HG02763 (cell line): ENCODE data around the gene MS4A6A.
"Not testable (repeated sequence)": the region's sequence is repeated elsewhere in the genome, so short reads cannot be mapped to it uniquely, and the experiment has no call there.

Source experiments
- ATAC-seq: cut with Tn5 transposase; IDR thresholded peaks from one replicate; pipeline ENCODE4 v1.9.1; 2021; ENCODE audit warnings: mild to moderate bottlenecking, moderate library complexity; ENCODE audit not compliant: unreplicated experiment

The MS4A6A gene, protein sequence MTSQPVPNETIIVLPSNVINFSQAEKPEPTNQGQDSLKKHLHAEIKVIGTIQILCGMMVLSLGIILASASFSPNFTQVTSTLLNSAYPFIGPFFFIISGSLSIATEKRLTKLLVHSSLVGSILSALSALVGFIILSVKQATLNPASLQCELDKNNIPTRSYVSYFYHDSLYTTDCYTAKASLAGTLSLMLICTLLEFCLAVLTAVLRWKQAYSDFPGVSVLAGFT

DNA sequence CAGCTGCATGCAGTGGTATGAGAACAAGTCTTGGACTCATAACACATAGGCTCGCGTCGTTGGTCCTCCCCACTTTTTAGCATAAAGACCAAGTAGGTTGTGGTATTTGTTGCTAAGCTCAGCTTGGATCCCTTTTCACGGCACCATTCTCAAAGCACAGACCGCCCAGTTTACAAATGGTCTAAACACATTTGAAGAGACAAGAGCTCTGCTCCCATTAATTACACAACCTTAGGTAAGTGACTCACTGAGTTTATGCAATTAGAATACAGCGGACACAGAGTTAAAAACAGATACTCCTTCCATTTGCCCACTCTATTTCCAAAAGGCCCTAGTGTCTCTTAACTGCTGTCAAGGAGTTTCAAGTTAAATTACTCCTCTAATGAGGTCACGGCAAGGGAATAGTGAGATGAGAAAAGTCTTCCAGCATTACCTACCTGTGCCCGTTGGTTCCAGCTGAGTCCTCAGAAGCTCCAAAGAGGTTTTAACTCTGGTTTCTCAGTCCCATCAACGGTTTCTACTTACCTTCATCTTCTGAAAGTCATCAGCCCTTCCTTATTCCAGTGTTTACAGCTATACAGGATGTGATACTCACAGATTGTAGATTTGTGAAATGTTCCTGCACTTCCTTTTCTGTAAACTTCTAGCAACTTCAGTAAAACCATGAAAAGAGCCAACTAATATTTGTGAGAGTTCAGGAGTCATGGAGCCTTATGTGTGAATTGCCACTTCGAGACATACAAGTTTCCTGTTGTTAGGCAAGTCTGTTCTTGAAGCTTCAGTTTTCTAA is at the start of gene MS4A6A:
TSS of gene MS4A6A (minus strand) at position 543 of the 790 bp plus-strand sequence. CDS start 1,356 bp downstream, outside the sequence.
- no peak for ATAC-seq

DNA sequence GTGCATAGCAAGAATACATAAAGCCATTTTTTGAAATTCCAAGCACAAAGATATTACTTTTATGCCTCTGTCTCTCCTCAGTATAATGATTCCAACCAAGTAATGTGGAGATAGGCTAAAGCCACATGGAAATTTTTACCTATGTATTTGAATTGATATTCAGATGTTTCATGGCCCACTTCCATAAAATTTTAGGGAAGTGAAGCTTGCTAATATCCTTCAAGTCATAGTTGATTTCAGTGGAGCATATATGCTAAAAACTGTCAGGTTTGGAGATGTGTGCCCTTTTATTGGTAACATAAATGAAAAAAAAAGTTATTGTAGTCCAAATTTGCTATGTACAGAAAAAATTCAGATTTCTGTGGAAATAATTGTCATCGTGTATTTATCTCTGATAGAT is 47.8 kb upstream of the MS4A6A start:
- no peak for ATAC-seq

DNA sequence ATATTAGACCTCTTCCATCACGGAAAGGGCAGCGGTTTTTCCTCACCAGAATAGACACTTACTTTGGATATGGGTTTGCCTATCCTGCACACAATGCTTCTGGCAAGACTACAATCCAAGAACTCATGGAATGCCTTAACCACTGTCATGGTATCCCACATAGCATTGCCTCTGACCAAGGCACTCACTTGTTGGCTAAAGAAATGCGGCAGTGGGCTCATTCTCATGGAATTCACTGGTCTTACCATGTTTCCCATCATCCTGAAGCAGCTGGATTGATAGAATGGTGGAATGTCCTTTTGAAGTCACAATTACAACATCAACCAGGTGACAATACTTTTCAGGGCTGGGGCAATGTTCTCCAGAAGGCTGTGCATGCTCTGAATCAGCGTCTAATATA is 39.3 kb upstream of the MS4A6A start:
- no peak for ATAC-seq

DNA sequence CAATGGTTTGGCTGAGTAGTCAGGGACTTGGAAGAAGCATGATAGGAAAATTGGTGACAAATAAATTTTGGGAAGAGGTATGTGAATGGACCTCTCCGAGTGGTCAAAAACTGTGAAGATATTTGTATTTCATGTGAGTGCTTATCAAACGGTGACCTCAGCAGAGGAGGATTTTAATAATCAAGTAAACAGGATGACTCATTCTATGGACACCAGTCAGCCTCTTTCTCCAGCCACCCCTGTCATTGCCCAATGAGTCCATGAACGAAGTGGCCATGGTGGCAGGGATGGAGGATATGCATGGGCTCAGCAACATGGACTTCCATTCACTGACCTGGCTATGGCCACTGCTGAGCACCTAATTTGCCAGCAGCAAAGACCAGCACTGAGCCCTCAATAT is 38.8 kb upstream of the MS4A6A start:
- no peak for ATAC-seq

DNA sequence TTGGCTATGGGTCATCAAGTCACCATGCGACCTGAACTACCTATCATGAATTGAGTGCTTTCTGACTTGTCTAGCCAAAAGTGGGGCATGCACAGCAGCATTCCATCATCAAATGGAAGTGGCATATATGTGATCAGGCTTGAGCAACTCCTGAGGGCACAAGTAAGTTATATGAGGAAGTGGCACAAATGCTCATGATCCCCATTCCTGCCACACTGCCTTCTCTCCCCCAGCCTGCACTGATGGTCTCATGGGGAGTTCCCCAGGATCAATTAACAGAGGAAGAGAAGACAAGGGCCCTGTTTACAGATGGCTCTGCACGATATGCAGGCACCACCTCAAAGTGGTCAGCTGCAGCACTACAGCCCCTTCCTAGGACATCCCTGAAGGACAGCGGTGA is 38.3 kb upstream of the MS4A6A start:
- no peak for ATAC-seq

DNA sequence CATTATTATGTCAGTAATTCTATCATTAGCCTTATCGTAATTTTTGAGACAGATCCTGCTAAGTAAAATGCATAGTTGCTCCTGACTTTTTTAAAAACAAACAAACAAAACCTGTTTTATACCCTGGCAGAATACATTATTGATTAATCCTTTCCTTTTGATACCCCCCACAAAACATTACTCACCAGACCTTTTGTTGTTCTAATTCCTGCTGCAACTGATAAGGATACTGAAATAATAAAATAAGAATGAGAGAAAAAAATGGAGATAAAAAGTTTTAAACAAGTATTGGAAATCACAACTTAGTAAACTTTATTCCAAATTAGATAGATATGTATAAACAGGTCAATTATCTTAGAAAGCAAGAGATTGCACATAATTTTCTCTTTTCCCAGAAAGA is 31.5 kb upstream of the MS4A6A start:
- no peak for ATAC-seq

DNA sequence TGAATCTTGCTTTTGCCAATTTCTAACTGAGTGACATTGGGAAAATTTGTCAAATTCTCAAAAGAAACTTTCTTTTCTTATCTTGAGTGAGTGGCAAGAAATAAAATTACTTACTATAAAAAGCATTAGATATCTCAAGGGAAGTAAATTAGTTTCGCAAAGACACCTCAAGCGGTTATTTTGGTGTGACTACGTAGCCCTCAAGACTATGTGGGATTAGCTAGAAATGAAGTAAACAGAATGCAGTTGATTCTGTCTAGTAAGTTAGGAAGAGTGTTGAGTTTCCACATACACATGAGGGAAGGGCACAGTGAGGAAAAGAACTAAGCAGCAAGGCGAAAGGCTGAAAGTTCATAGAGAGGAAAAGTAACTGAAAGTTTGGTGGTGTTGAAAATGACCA is 28.3 kb upstream of the MS4A6A start:
- no peak for ATAC-seq

DNA sequence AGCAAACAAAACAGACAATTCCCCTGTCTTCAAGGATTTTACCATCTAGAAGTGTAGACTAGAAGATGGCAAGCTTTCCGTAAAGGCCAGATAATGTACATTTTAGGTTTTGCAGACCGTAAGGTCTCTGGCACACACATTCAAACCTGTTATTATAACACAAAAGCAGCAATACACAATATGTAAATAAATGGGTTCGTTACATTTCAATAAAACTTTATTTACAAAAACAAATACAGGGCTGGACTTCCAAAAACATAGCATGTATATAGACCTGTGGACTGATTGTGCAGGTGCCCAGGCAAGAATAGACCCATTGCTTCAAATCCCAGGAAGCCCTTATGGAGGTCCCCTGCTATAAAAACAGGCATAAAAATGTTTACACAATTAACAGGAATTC is 27.1 kb upstream of the MS4A6A start:
- ATAC-seq = no peak

DNA sequence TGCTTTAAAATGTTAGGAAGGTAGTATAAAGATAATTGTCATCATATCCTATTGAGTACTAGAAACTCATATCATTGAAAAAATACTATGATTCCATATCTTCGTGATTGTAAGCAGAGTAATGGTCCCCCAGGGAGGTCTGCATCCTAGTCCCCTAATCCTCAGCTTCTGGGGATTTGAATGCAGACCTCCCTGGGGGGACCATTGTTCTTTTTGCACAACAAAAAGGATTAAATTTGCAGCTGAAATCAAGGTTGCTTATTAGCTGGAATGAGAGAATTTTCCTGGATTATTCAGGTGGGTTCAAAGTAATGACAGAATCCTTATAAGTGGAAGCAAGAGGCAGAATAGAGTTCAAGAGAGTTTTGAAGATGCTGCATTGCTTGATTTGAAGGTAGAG is 26.1 kb upstream of the MS4A6A start:
- ATAC-seq = no peak

DNA sequence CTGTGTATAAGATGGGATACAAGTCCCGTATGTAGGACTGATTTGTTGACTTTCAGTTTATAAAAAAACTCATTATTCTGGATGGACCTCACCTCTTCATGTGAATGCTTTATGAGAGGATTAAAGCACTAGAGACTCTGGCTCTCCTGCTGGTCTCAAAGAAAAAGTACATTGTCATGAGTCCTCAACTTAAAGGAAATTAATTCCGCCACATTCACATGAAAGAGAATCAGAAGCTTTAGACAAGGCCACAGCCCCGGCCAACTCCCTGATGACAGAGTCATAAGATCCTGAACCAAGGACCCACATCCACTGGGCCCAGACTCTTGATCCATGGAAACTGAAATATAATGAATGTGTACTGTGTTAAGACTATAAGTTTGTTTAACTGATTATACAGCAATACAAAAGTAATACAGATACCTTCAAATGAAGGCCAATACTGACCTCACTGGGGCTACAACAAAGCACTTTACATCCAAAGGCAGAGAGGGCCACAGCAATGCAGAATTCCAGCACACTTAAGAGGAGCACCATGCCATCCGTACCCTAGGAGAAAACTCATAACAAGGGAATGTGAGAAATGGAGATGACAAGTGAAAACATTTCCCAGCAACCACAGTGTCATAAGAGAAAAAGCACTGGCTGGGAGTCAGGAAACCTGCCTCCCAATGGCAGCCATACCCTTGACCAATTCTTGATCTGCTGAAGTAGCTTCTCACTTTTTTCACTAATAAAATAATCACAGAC is 25.4 kb upstream of the MS4A6A start:
- ATAC-seq = no peak

DNA sequence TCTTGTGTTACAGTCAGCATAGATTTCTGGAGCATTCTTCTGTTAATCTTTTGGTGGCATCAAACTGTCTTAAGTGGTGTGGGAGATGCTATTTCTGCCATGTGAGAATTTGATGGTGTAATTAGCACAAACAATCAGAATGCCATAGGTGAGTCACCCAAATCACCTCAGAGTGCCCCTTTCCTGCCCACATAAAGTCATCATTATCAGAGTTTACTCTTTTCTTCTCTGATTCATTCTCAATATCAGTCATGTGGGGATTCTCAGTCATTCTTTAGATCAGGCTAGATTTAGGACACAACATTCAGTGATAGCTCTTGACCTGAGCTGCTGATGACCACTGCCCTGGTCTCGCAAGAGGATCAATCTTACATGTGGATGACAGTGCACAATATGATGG is 23.7 kb upstream of the MS4A6A start:
- ATAC-seq = no peak

DNA sequence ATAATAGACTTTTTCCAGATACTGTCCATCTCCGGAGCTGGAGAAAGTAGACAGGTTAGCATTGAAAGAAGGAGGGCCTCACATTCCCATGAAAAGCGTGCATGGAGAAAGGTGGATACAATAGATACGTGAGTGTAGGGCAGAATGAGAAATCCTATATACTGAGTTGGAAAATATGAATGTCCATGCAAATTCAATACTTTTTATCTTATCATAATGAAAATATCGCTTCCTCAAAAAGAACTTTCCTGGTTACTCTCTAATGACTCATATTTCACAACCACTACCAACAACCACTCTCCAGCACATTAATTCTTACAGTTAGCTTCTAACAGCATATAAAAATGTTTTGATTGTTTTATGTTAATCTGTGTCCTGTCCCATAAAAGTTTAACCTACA is 22.0 kb upstream of the MS4A6A start:
- ATAC-seq = no peak

DNA sequence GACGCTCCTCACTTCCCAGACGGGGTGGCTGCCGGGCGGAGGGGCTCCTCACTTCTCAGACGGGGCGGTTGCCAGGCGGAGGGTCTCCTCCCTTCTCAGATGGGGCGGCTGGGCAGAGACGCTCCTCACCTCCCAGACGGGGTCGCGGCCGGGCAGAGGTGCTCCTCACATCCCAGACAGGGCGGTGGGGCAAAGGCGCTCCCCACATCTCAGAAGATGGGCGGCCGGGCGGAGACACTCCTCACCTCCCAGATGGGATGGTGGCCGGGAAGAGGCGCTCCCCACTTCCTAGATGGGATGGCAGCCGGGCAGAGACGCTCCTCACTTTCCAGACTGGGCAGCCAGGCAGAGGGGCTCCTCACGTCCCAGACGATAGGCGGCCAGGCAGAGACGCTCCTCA is 18.5 kb upstream of the MS4A6A start:
- ATAC-seq = not testable (repeated sequence)

DNA sequence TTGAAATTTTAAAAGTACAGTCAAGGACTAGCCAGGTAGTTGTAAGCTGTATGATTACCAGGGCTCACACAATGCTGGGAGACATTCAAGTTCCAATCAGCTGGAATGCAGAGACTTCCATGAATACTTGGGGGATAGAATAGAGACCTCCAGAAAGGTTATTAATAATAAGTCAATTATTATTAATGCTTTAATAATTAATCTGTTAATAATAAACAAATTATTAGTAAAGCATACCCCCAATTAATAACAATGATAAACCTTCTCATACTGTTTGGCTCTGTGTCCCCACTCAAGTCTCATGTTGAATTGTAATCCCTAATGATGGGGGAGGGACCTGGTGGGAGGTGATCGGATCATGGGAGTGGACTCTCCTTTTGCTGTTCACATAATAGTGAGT is 14.6 kb upstream of the MS4A6A start:
- ATAC-seq = no peak

DNA sequence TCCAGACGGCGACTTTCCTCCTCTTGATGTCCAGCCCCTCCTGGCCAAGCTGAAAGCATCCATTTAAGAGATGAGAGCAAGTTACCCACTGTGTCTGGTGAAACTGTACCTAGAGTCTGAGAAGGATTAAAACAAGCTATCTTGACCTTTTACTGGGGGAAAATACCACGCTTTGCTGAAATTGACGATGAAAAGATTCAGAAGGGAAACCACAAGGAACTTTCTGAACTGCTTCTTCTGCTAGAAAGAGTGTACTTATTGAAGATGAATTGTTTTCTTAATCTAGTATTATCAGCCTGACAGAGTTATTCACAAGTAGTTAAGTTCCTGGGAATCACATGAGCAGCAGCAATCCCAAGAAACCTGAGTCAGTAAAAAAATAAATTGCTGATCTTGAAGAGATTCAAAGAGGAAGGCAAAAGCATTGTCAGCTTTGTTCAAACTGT is 13.1 kb upstream of the MS4A6A start:
- no peak for ATAC-seq

DNA sequence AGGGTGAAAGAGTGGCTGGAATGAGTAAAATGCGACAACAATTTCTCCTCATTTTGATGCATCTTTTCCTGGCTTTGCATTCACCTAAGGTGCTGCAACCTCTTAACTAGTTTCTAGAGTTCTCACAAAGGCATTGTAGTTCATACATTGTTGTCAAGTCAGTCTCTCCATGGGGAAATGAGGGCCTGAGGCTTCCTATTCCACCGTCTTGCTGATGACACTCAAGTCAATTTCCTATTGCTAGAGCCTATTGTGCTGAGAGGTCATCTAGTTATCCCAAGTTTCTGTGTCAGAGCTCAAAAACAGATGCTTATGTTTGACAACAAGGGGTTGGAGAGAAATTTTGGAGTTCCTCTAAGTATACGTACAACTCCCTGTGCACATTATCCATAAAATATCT is 11.6 kb upstream of the MS4A6A start:
- no peak for ATAC-seq

DNA sequence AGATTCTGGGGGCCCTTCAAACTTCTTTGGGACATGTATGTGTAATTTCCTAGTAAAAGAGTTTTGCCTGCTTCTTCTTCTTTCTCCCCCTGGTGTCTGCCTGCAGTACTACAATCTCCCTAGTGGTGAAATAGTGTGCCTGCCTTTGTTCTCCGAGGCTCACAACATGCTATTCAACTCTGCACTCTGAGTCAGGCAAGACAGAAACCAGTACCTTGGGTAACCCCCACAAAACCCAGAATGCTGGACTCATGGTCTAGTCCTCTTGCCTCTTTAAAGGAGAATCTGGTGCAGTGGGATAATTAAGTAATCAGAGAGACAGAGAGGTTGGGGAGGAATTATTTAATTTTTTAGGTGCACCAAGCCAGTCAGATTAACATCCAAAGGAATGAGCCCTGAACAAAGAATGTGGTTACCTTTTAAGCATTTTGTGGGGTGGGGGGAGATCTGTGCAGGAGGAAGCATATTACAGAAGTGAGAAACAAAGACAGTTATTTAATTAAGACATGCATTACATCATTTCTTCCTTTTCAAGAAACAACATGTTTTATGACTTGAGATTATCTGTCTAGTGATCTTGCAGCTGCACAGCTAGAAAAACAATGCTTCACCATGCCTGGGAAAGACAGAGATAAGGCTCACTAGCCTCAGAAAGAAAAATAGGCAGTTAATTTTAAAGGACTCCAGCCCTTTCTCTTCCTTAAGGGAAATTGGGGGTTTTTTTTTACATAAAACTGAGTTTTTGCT is 11.0 kb upstream of the MS4A6A start:
- no peak for ATAC-seq

DNA sequence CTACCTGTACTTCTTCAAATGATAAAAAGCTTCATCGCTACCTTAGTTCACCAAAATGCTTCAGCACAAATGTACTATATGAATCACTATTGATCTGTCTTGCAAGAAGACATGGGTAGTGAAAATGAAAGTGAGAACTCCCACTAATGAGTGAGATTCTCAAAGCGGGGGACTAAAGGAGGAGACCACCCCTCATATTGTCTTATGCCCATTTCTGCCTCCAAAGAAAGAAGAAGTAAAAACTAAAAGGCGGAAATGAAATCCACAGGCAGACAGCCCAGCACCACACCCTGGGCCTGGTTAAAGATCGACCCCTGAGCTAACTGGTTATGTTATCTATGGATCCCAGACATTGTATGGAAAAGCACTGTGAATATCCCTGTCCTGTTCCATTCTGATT is 9.7 kb upstream of the MS4A6A start:
- ATAC-seq = not testable (repeated sequence)

DNA sequence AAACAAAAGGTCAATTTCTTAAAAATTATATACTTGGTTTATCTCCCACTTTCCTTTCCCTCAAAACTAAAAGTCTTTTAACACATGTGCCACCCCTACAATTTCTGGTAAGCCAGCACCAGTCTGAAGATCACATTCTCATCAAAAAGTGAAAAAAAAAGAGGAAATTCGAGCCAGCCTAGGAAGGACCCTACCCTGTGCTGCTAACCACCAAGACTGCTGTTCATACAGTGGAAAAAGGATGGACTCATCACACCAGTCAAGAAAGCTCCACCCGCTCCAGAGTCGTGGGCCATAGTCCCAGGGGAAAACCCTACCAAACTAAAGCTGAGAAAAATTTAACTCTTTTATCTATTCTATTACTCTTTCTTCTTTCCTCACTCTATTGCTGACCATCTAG is 5.6 kb upstream of the MS4A6A start:
- not testable (repeated sequence) for ATAC-seq

DNA sequence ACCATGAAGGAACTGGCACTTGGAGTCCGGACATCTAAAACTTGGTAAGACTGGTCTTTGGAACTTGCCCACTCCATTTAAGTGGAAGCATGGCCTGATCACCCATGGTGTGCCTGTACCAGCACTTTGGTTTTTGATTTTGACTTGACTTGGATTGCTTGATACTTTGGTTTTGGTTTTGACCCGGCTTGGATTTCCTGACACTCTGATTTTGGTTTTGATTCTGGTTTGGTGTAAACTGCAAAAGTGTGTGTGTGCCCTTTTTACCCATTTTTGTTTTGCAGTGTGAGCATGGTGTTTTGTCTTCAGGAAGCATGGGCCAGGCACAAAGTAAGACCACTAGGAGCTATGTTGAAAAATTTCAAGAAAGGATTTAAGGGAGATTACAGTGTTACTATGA is 3.2 kb upstream of the MS4A6A start:
- not testable (repeated sequence) for ATAC-seq

DNA sequence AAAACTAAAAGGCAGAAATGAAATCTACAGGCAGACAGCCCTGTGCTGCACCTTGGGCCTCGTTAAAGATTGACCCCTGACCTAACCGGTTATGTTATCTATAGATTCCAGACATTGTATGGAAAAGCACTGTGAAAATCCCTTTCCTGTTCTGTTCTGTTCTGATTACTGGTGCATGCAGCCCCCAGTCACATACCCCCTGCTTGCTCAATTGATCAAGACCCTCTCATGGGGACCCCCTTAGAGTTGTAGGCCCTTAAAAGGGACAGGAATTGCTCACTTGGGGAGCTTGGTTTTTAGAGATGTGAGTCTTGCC is 2.6 kb upstream of the MS4A6A start:
- ATAC-seq = not testable (repeated sequence)
